GM12891 (cell line): Measurements from ENCODE around the gene DDIAS.

Experiments
- POLR2A ChIP-seq: IDR thresholded peaks from 2 replicates; pipeline ENCODE4 v1.6.1; 2011; ENCODE audit warnings: low read depth, low read length, control low read depth
- SPI1 ChIP-seq: IDR thresholded peaks from 2 replicates; pipeline ENCODE4 v1.6.1; 2011; ENCODE audit warnings: low read depth, low read length, control low read depth

DNA sequence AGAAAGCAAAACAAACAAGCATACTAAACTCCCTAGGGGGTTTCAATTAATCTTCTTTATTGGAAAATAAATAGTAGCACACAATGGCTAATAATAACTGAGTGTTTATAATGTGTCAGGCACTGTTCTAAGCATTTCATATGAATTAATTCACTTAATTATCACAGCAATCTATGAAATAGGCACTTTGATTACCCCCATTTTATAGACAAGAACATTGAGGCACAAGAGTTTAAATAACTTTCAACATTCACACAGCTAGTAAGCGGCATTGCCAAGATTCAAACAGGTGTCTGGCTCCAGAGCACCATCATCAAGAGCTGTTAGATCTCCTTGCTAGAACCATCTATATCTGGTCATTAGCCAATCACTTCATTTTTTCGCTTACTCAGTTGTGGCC, 44.4 kb upstream of the DDIAS start:
- TF ChIP-seq POLR2A (no peak), SPI1 (no peak)
